H7 (cell line): Measurements from ENCODE around the gene CSTA. TPM values are rescaled to one million over a fixed set of nuclear protein-coding genes. Genes with fewer than 3 reads are reported as not detected.
"Not testable (repeated sequence)": the region's sequence is repeated elsewhere in the genome, so short reads cannot be mapped to it uniquely, and the experiment has no call there.

Experiments
- DNase-seq: peaks from one replicate; pipeline ENCODE4 v3.0.0; 2012
- H3K27me3 ChIP-seq: 2 replicates; pipeline ENCODE4 v1.6.0; 2011; ENCODE audit warnings: mild to moderate bottlenecking, low read length; ENCODE audit not compliant: control insufficient read depth, insufficient read depth
- H3K36me3 ChIP-seq: replicated peaks from 2 replicates; pipeline ENCODE4 v1.5.1; 2011; ENCODE audit warnings: low read length; ENCODE audit not compliant: control insufficient read depth, insufficient read depth
- H3K4me3 ChIP-seq: 2 replicates; pipeline ENCODE4 v1.5.1; 2011; ENCODE audit warnings: low read depth, mild to moderate bottlenecking, control low read depth, low read length, moderate library complexity; ENCODE audit not compliant: insufficient read depth
- total RNA-seq: library from RNA; depleted of rRNA; stranded (reverse); fragments of >200 nt; shearing (Covaris generic); gene quantifications from 2 replicates; pipeline ENCODE4 v1.2.3, GENCODE V29; 2014

CSTA gene
- total RNA-seq, 1 experiment from 2014 or later: not detected

- Histone ChIP-seq H3K4me3 (no peak overlapping the region), H3K27me3 (no peaks in the 10 kb centered on the region), H3K36me3 (no peaks in the 10 kb centered on the region)
- DNase-seq: no peak
Observed at GRCh38 chr3:122351612-122352011, 26.6 kb downstream of the CSTA start.

- DNase-seq: no peak
Observed at GRCh38 chr3:122353215-122353614, 28.2 kb downstream of the CSTA start.

GRCh38 chr3:122353893-122354401 lies 28.9 kb downstream of the CSTA start:
- DNase-seq: no peak

More at GRCh38 chr3:122353215-122353614, 28.2 kb downstream of the CSTA start:
- no peak overlapping the region for H3K4me3 ChIP-seq
- H3K36me3 ChIP-seq: no peaks in the 10 kb centered on the region
- no peaks in the 10 kb centered on the region for H3K27me3 ChIP-seq

DNA sequence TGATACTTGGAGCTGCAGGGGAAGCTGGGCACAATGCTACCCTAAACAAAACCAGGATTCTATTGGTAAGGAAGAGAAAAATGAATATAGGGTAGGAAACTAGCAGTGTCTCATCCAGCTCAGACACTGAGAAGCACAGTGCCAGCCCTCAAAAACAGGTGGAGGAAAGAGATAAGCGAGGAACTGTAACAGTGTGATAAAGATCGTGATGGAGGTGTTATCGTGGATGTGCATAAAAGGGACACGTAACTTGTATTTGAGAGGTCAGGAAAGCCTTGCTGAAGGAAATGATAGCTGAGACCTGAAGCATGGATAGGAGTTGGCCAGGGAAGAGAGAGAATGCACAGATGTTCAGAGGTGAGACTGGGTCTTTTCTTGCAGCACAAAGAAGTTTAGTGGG lies 30.6 kb downstream of the CSTA start:
- no peak for DNase-seq
- Histone ChIP-seq H3K27me3 (no peaks in the 10 kb centered on the region), H3K36me3 (no peaks in the 10 kb centered on the region), H3K4me3 (no peak overlapping the region)

More at GRCh38 chr3:122353893-122354401, 28.9 kb downstream of the CSTA start:
- Histone ChIP-seq H3K36me3 (no peaks in the 10 kb centered on the region), H3K27me3 (no peaks in the 10 kb centered on the region), H3K4me3 (no peak overlapping the region)

DNA sequence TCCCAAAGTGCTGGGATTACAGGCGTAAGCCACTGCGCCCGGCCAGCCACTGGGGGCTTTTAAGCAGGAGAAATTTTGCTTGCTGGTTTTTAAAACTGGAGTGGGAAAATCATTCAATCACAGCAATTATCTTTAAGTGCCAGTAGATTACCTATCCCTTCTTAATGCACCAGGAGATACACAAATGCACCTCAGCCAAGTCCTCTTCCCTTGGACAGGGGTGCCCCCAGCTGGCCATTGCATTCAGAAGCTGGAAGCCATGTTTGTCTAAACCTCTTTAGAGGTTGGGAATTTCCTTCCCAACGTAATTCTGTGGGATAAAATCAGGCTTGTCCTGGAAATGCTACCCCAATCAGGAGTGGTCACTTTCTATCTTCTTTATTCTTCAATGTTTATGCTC lies 31.4 kb downstream of the CSTA start:
- Histone ChIP-seq H3K27me3 (no peaks in the 10 kb centered on the region), H3K4me3 (no peak overlapping the region), H3K36me3 (no peaks in the 10 kb centered on the region)
- DNase-seq: peak; percentile 46

DNA sequence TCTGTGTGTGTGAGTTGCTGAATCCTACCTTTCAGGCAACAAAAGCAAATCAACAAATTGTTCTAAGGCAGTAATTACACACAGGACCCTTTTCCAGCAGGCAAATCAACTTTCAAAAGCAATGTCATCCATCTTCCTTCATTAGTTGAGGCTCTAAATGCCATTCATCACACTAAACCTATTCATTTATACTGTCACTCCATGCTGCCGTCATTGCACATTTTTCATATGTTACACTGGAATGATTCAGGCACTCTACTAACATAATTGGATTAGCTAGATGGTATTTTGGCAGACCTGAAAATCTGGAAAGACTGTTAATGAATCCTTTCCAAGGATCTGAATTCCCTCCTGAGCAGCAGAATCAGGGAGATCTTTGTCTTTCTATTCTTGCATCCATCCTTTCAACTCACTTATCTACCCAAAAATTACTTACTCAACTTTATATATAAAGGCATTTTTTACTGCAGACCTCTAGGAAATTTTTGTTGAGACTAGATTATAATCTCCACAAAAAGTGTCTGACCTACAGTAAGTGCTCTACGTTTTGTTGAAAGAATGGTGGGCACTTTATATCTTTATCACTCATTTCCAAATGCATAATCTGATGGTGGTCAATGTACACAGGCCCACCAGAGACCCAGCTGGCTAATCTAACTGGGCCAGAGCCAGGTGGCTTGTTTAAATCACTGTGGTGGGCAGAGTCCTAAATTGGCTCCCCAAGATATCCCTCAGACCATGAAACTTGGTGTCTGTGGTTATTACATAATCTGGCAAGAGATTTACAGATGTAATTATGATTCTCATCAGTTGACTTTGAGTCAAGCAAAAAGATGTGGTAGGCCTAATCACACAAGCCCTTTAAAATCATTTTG lies 33.0 kb downstream of the CSTA start:
- no peaks in the 10 kb centered on the region for H3K27me3 ChIP-seq
- DNase-seq: no peak
- 0 out of 2 replicates have a peak, but pooled peaks cover 2% of the 10 kb centered on the region for H3K36me3 ChIP-seq
- no peak overlapping the region for H3K4me3 ChIP-seq

GRCh38 chr3:122358703-122359032 lies 33.6 kb downstream of the CSTA start:
- DNase-seq: no peak
- no peaks in the 10 kb centered on the region for H3K27me3 ChIP-seq
- peaks cover 2% of the 10 kb centered on the region; the same call in 1 of the 2 replicates for H3K36me3 ChIP-seq
- no peak overlapping the region for H3K4me3 ChIP-seq

- no peaks in the 10 kb centered on the region for H3K27me3 ChIP-seq
- peaks cover 10% of the 10 kb centered on the region for H3K36me3 ChIP-seq
- no peak overlapping the region for H3K4me3 ChIP-seq
- DNase-seq: no peak
Observed at GRCh38 chr3:122362026-122362425, 37.0 kb downstream of the CSTA start.

DNA sequence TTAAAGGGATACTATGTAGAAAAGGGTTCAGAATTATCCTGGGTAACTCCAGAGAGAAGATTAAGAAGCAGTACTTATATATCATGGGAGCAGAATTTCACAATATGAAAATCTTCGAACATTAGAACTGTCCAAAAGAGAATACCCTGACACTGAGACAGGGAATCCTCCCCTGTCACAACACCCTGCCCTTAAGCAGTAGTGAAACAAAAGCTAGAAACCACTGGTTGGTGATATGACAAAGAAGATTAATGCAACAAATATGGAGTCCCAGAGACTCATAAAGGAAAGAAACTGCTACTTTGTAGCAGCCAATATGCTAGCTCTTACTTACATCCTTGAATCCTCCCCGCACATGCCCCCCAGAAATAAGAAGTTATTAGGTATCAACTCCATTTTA lies 39.4 kb downstream of the CSTA start:
- H3K36me3 ChIP-seq: peaks cover 12% of the 10 kb centered on the region
- no peak overlapping the region for H3K4me3 ChIP-seq
- no peak for DNase-seq
- H3K27me3 ChIP-seq: no peaks in the 10 kb centered on the region

- Histone ChIP-seq H3K27me3 (no peaks in the 10 kb centered on the region), H3K4me3 (no peak overlapping the region), H3K36me3 (peaks cover 12% of the 10 kb centered on the region)
- no peak for DNase-seq
Observed at GRCh38 chr3:122365073-122365472, 40.0 kb downstream of the CSTA start.

GRCh38 chr3:122365582-122366378 lies 40.7 kb downstream of the CSTA start:
- not testable (repeated sequence) for H3K4me3 ChIP-seq, DNase-seq, H3K27me3 ChIP-seq
- H3K36me3 ChIP-seq: peaks cover 12% of the 10 kb centered on the region

DNA sequence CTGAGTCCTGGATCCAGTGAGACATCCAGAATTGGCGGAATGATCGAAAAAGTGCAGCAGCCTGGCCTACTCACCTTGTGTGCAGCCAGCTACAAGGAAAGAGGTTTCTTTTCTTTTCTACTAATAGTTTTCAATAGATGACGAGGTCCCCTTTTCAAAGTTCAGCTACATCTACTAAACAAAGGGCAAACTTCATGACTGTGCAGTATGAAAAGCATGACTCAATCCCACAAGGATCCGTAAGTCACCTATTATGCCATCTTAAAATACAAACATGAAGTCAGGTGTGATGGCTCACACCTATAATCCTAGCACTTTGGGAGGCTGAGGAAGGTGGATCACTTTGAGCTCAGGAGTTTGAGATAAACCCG lies 41.3 kb downstream of the CSTA start:
- Histone ChIP-seq H3K36me3 (peaks cover 13% of the 10 kb centered on the region), H3K4me3 (no peak overlapping the region), H3K27me3 (no peaks in the 10 kb centered on the region)
- no peak for DNase-seq

DNA sequence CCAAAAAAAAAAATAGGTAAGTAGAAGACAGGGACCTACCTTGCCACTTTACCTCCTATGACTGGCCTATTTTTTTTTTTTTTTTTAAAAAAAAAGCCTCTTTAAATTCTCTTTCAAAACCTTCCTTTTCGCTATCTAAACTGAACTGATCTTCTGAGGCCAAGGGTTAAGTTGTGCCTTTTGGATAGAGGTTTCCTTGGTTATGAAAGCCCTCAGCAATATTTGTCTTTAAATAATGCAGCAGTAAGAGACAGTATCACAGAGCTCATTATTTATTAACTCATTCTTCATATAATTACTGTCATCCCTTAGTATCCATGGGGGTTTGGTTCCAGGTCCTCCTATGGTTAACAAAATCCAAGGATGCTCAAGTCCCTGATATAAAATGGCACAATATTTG lies 49.0 kb downstream of the CSTA start:
- Histone ChIP-seq H3K4me3 (no peak overlapping the region), H3K27me3 (no peaks in the 10 kb centered on the region), H3K36me3 (peaks cover 2% of the 10 kb centered on the region)
- DNase-seq: no peak

- no peaks in the 10 kb centered on the region for H3K27me3 ChIP-seq
- DNase-seq: no peak
- no peaks in the 10 kb centered on the region for H3K36me3 ChIP-seq
- no peak overlapping the region for H3K4me3 ChIP-seq
Observed at GRCh38 chr3:122377975-122378374, 52.9 kb downstream of the CSTA start.
